ENCODE measurements around the gene CCDC69.

The CCDC69 gene

DNA sequence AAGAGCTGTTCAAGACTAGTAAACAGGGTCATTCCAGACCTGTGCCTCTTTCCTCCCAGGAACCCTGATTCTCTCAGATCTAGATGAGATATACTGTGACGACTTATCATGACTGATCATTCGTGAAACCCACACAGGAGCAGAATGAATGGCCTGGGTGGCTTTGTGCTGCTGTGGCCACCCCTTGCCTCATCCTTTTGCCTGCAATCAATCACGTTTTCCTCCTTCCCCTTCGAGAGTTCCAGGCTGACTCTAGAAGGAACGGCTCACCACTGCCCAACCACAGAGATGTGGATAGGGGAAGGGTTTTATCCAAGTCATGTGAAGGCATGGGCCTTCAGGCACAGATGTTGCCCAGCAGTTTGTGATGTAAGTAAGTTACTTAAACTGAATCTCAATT is 72.1 kb downstream of the CCDC69 start:
- no peak overlapping the region for H3K4me3 ChIP-seq (ENCODE audit: low read depth, low read length)
- TF ChIP-seq, protein P1, sequence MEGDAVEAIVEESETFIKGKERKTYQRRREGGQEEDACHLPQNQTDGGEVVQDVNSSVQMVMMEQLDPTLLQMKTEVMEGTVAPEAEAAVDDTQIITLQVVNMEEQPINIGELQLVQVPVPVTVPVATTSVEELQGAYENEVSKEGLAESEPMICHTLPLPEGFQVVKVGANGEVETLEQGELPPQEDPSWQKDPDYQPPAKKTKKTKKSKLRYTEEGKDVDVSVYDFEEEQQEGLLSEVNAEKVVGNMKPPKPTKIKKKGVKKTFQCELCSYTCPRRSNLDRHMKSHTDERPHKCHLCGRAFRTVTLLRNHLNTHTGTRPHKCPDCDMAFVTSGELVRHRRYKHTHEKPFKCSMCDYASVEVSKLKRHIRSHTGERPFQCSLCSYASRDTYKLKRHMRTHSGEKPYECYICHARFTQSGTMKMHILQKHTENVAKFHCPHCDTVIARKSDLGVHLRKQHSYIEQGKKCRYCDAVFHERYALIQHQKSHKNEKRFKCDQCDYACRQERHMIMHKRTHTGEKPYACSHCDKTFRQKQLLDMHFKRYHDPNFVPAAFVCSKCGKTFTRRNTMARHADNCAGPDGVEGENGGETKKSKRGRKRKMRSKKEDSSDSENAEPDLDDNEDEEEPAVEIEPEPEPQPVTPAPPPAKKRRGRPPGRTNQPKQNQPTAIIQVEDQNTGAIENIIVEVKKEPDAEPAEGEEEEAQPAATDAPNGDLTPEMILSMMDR (IDR thresholded peaks at IDR 0.05; ENCODE audit: borderline replicate concordance, insufficient read depth, low read depth, low read length) = no peak

DNA sequence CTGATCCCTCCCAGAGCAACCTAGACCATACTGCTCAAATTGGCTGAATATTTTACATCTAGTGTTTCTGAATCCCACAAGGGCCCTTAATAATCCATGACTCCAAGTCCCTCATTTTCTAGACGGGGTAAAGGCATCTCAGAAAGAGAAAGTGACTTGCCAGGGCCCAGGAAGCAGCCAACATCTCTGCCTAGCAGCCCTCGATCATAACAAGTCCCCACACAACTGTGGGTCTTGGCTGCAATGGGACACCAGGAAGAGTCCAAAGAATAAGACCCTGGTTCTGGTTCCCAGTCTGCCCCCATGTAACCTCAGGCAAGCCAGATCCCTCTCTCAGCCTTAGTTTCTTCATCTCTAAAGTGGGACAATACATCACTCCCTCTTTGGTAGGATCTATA is 72.6 kb downstream of the CCDC69 start:
- H3K4me3 ChIP-seq (ENCODE audit: low read depth, low read length) = peak overlapping the region; percentile 24

DNA sequence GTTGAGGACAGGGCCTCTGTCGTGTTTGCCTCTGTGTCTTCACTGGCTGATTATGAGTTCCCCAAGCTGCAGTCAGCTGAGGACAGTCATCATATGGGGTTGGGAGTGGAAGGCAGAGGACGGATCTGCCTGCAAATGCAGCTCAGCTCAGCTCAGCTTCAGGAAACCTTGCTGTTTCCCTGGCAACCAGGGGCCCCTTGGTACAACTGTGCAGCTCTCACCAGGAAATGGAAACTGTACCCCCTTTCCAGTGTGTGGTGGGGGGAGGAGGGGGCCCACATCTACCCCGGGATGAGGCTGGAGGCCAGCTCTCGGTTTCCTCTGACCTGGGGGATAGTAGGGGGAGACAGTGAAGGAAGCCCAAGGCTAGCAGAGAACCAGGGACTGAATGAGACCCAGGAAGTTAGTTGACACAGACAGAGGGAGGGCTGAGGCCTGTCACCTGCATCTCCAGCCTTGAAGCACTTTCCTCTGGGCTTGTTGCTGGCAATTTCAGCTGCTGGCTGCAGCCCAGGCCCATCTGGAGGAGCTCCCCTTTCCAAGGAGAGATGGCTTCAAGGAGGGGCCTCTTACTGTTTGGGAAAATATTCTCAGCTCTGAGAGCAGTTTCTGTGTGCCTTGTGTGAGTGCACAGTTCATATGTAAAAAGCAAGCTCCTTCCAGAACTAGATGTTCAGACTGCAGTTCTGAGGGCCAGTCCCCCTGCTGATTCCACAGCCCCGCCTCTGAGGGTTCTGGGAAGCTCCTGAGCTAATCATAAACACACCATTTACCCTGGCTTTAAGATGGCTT is 73.2 kb downstream of the CCDC69 start:
- peak overlapping the region; percentile 24 for H3K4me3 ChIP-seq (ENCODE audit: low read depth, low read length)
- TF ChIP-seq, protein P1 (IDR thresholded peaks at IDR 0.05; ENCODE audit: borderline replicate concordance, insufficient read depth, low read depth, low read length) = no peak

More for the DNA sequence above, 72.6 kb downstream of the CCDC69 start:
- TF ChIP-seq, protein P1 (IDR thresholded peaks at IDR 0.05; ENCODE audit: borderline replicate concordance, insufficient read depth, low read depth, low read length) = no peak

DNA sequence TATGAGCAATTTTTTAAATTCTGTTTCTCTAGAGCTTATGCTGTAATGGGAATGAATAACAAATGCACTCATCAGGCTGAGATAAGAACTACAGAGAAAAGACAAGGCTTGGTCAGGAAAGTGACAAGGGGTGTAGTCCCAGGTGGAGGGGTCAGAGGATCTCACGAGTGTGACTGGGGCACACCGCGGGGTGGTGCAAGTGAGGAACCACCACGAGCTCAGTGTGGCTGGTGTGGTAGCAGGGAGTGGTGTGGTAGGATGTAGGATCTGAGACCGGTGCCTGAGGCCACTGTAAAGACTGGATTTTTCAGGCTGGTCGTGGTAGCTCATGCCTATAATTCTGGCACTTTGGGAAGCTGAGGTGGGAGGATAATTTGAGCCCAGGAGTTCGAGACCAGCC is 75.3 kb downstream of the CCDC69 start:
- no peak overlapping the region for H3K4me3 ChIP-seq (ENCODE audit: low read depth, low read length)
- TF ChIP-seq, protein P1 (IDR thresholded peaks at IDR 0.05; ENCODE audit: borderline replicate concordance, insufficient read depth, low read depth, low read length) = no peak

DNA sequence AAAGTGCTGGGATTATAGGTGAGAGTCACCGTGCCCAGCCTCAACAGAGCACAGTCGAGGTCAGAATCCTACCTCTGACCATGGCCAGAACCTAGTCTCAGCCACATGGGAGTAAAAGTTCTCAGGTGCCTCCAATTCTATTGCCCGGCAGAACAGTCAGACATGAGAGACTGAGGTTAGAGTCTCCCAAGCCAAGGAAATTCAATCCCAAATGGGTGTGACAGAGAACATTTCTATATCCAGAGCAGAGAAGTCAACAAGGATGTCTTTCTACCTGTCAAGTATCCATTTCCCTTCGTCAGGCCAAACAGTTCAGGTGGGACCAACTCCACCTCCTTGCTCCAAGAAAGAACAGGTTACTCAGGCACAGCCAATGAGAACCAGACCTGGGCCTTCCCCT is 76.9 kb downstream of the CCDC69 start:
- TF ChIP-seq, protein P1 (IDR thresholded peaks at IDR 0.05; ENCODE audit: borderline replicate concordance, insufficient read depth, low read depth, low read length) = no peak
- no peak overlapping the region for H3K4me3 ChIP-seq (ENCODE audit: low read depth, low read length)

DNA sequence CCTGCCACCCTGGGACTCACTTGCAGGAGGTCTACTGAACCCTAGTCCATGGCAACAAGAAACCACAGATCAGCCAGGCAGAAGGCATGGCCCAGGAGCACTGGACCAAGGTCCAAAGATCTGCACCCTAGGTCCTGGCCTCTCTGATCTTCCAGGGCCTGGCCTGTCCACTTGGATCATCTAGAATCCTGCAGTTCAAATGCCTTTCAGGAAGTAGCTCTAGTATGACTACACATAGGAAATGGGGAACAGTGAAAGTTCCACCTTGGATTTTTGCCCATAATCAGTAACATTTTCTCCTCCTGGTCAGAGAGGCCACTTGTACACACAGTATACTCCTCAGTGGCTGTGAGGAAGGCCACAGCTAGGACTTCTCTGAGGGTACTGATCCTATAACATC is 77.8 kb downstream of the CCDC69 start:
- TF ChIP-seq, protein P1 (IDR thresholded peaks at IDR 0.05; ENCODE audit: borderline replicate concordance, insufficient read depth, low read depth, low read length) = no peak

DNA sequence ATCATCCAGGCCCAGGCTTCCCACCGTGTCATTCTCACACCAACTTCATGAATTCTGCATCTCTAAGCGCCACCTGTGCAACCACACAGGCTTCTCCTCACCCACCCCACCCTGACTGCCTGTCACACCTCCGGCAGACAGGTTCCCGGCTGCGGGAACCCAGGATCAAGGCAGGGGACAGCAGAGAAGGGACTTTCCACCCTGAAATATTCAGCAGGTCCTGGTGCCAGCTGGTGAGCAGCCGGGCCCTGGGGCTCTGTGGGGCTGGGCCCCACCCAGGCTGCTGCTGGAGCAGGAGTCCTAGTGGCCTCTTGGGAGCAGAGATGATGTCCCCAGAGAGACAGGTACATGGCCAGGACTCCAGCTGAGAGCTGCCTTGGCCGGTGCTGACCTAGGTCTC is 79.0 kb downstream of the CCDC69 start:
- H3K4me3 ChIP-seq (ENCODE audit: low read depth, low read length) = no peak overlapping the region
- TF ChIP-seq, protein P1 (IDR thresholded peaks at IDR 0.05; ENCODE audit: borderline replicate concordance, insufficient read depth, low read depth, low read length) = no peak

More for the DNA sequence above, 77.8 kb downstream of the CCDC69 start:
- H3K4me3 ChIP-seq (ENCODE audit: low read depth, low read length) = no peak overlapping the region

All from GM12875 (cell line).